HEK293 (cell line): Measurements from ENCODE around the gene KRABD2.

Source experiments
- CTCF ChIA-PET: fragments of 350-600 bp; formaldehyde crosslinking; extraction: SDS; loops from one replicate; lab custom pipeline; 2021; ENCODE audit warnings: antibody characterized with exemption; lab: Yijun Ruan, JAX
- POLR2A ChIA-PET: fragments of 300-600 bp; formaldehyde crosslinking; extraction: SDS; loops from one replicate; lab custom pipeline; 2020; ENCODE audit warnings: antibody characterized with exemption, inconsistent platforms; lab: Yijun Ruan, JAX
- H3K27ac ChIP-seq: fragments of 200-500 bp; sonication (Bioruptor generic); 2 replicates; pipeline ENCODE4 v1.5.1; 2014; ENCODE audit warnings: low read depth, low read length, control low read depth, inconsistent platforms; ENCODE audit errors: extremely low read depth
- H3K36me3 ChIP-seq, 2 experiments: fragments of 200-500 bp in 1 of 2; sonication (Bioruptor generic) in 1 of 2; 1 replicate in 1 of 2; 2 replicates in 1 of 2; pipeline ENCODE4 v1.5.1; 2014 to 2017; ENCODE audit warnings: inconsistent platforms in 2 of 2, low read length in 2 of 2; ENCODE audit not compliant: control insufficient read depth in 2 of 2, insufficient read depth in 1 of 2
- H3K4me1 ChIP-seq: fragments of 200-500 bp; sonication (Bioruptor generic); 2 replicates; pipeline ENCODE4 v1.5.1; 2014; ENCODE audit warnings: mild to moderate bottlenecking, low read length, inconsistent platforms; ENCODE audit not compliant: control insufficient read depth, insufficient read depth
- H3K4me3 ChIP-seq: 2 replicates; pipeline ENCODE4 v1.5.1; 2011; ENCODE audit warnings: low read depth, mild to moderate bottlenecking, control low read depth, low read length, moderate library complexity
- H3K9me3 ChIP-seq: fragments of 200-500 bp; sonication (Bioruptor generic); 2 replicates; pipeline ENCODE4 v1.5.1; 2014; ENCODE audit warnings: low read depth, low read length, inconsistent platforms; ENCODE audit not compliant: control insufficient read depth, insufficient read depth
- BCL11A ChIP-seq: fragments of 450-650 bp; formaldehyde crosslinking; IDR thresholded peaks from 2 replicates; pipeline ENCODE4 v1.5.1; 2016; ENCODE audit warnings: low read depth, missing biosample characterization, missing genetic modification characterization
- BCL6B ChIP-seq: fragments of 450-650 bp; formaldehyde crosslinking; IDR thresholded peaks from 2 replicates; pipeline ENCODE4 v1.5.1; 2017; ENCODE audit warnings: missing biosample characterization, missing genetic modification characterization
- GLI2 ChIP-seq: fragments of 450-650 bp; formaldehyde crosslinking; IDR thresholded peaks from 2 replicates; pipeline ENCODE4; 2017; ENCODE audit warnings: missing biosample characterization, missing genetic modification characterization, low read depth, borderline replicate concordance
- HOXA7 ChIP-seq: sonication (generic); formaldehyde crosslinking; IDR thresholded peaks from 2 replicates; pipeline ENCODE4 v1.8.1; 2022; ENCODE audit warnings: missing genetic modification reagents, borderline replicate concordance
- OSR2 ChIP-seq: fragments of 450-650 bp; formaldehyde crosslinking; IDR thresholded peaks from 2 replicates; pipeline ENCODE4 v1.5.1; 2016; ENCODE audit warnings: missing biosample characterization, missing genetic modification characterization
- TCF7L2 ChIP-seq: IDR thresholded peaks from 2 replicates; pipeline ENCODE4 v1.6.1; 2011; ENCODE audit warnings: low read depth, mild to moderate bottlenecking, inconsistent platforms, low read length, moderate library complexity, borderline replicate concordance
- ZBTB17 ChIP-seq: fragments of 450-650 bp; formaldehyde crosslinking; IDR thresholded peaks from 2 replicates; pipeline ENCODE4 v1.5.1; 2016; ENCODE audit warnings: missing biosample characterization, missing genetic modification characterization
- ZBTB6 ChIP-seq: fragments of 450-650 bp; formaldehyde crosslinking; IDR thresholded peaks from 2 replicates; pipeline ENCODE4 v1.5.1; 2017; ENCODE audit warnings: missing biosample characterization, missing genetic modification characterization
- ZFP37 ChIP-seq: fragments of 450-650 bp; formaldehyde crosslinking; IDR thresholded peaks from 2 replicates; pipeline ENCODE4 v1.5.1; 2016; ENCODE audit warnings: missing biosample characterization, missing genetic modification characterization
- ZFP69B ChIP-seq: fragments of 450-650 bp; formaldehyde crosslinking; IDR thresholded peaks from 2 replicates; pipeline ENCODE4 v1.5.1; 2016; ENCODE audit warnings: missing biosample characterization, missing genetic modification characterization
- ZNF132 ChIP-seq: fragments of 450-650 bp; formaldehyde crosslinking; IDR thresholded peaks from 2 replicates; pipeline ENCODE4 v1.5.1; 2017; ENCODE audit warnings: missing biosample characterization, missing genetic modification characterization, borderline replicate concordance
- ZNF148 ChIP-seq: fragments of 450-650 bp; formaldehyde crosslinking; IDR thresholded peaks from 2 replicates; pipeline ENCODE4 v1.5.0; 2017; ENCODE audit warnings: missing biosample characterization, missing genetic modification characterization, borderline replicate concordance
- ZNF239 ChIP-seq: fragments of 450-650 bp; formaldehyde crosslinking; IDR thresholded peaks from 2 replicates; pipeline ENCODE4 v1.5.1; 2016; ENCODE audit warnings: missing biosample characterization, missing genetic modification characterization
- ZNF404 ChIP-seq: fragments of 450-650 bp; formaldehyde crosslinking; IDR thresholded peaks from 2 replicates; pipeline ENCODE4 v1.5.1; 2017; ENCODE audit warnings: missing biosample characterization, missing genetic modification characterization
- ZNF426 ChIP-seq: fragments of 450-650 bp; formaldehyde crosslinking; IDR thresholded peaks from 2 replicates; pipeline ENCODE4 v1.5.1; 2017; ENCODE audit warnings: missing biosample characterization, missing genetic modification characterization, mild to moderate bottlenecking, inconsistent platforms, moderate library complexity
- ZNF549 ChIP-seq: fragments of 450-650 bp; IDR thresholded peaks from 2 replicates; pipeline ENCODE4 v1.5.1; 2018; ENCODE audit warnings: missing biosample characterization, missing genetic modification characterization, mild to moderate bottlenecking, inconsistent platforms, moderate library complexity
- ZNF654 ChIP-seq: fragments of 450-650 bp; formaldehyde crosslinking; IDR thresholded peaks from 2 replicates; pipeline ENCODE4 v1.5.1; 2016; ENCODE audit warnings: low read depth, missing biosample characterization, missing genetic modification characterization
- ZNF776 ChIP-seq: fragments of 450-650 bp; formaldehyde crosslinking; IDR thresholded peaks from 2 replicates; pipeline ENCODE4 v1.5.0; 2017; ENCODE audit warnings: missing biosample characterization, missing genetic modification characterization, borderline replicate concordance
- ZSCAN5A ChIP-seq: fragments of 450-650 bp; formaldehyde crosslinking; IDR thresholded peaks from 2 replicates; pipeline ENCODE4 v1.5.1; 2016; ENCODE audit warnings: missing biosample characterization, missing genetic modification characterization
- TF ChIP-seq, protein P1 (sequence below): fragments of 450-650 bp; formaldehyde crosslinking; IDR thresholded peaks from 2 replicates; pipeline ENCODE4 v1.5.1; 2016; ENCODE audit warnings: missing biosample characterization, missing genetic modification characterization, borderline replicate concordance

KRABD2 gene

GRCh38 chr17:8332688-8333087 is 43.8 kb downstream of the KRABD2 start:
- no peaks in the 10 kb centered on the region for H3K4me1 ChIP-seq
- H3K36me3 ChIP-seq, result no peaks in the 10 kb centered on the region
- H3K4me3 ChIP-seq, result no peak overlapping the region
- ChIA-PET CTCF (interaction anchor here (0.9 to 2.4 kb wide), 2 partner anchors 9 to 32 kb away, joined by 4 to 6 read pairs; no protein-coding TSS in a partner anchor), POLR2A (no interaction called here)
- no peak overlapping the region for H3K27ac ChIP-seq
- no peaks in the 10 kb centered on the region; the same call in 1 of the 2 replicates for H3K9me3 ChIP-seq
- TF ChIP-seq, protein P1, sequence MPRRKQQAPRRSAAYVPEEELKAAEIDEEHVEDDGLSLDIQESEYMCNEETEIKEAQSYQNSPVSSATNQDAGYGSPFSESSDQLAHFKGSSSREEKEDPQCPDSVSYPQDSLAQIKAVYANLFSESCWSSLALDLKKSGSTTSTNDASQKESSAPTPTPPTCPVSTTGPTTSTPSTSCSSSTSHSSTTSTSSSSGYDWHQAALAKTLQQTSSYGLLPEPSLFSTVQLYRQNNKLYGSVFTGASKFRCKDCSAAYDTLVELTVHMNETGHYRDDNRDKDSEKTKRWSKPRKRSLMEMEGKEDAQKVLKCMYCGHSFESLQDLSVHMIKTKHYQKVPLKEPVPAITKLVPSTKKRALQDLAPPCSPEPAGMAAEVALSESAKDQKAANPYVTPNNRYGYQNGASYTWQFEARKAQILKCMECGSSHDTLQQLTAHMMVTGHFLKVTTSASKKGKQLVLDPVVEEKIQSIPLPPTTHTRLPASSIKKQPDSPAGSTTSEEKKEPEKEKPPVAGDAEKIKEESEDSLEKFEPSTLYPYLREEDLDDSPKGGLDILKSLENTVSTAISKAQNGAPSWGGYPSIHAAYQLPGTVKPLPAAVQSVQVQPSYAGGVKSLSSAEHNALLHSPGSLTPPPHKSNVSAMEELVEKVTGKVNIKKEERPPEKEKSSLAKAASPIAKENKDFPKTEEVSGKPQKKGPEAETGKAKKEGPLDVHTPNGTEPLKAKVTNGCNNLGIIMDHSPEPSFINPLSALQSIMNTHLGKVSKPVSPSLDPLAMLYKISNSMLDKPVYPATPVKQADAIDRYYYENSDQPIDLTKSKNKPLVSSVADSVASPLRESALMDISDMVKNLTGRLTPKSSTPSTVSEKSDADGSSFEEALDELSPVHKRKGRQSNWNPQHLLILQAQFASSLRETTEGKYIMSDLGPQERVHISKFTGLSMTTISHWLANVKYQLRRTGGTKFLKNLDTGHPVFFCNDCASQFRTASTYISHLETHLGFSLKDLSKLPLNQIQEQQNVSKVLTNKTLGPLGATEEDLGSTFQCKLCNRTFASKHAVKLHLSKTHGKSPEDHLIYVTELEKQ (tag by site-specific recombination), result no peak
- TF ChIP-seq ZBTB6, result no peak
- no peak for TF ChIP-seq ZFP69B (tag by site-specific recombination)
- no peak for TF ChIP-seq HOXA7 (CRISPR knock-in tag)
- TF ChIP-seq BCL11A (tag by site-specific recombination), result no peak
- TF ChIP-seq ZNF239, result no peak
- no peak for TF ChIP-seq ZBTB17 (tag by site-specific recombination)
- TF ChIP-seq ZNF549, result no peak
- no peak for TF ChIP-seq GLI2
- no peak for TF ChIP-seq ZNF148 (tag by site-specific recombination)
- TF ChIP-seq ZSCAN5A (tag by site-specific recombination), result no peak
- TF ChIP-seq OSR2 (tag by site-specific recombination), result no peak
- TF ChIP-seq ZNF132 (tag by site-specific recombination), result no peak
- TF ChIP-seq ZNF776 (tag by site-specific recombination), result no peak
- TF ChIP-seq ZNF654, result no peak
- TF ChIP-seq ZFP37 (tag by site-specific recombination), result no peak
- TF ChIP-seq ZNF404 (tag by site-specific recombination), result no peak
- no peak for TF ChIP-seq TCF7L2
- TF ChIP-seq ZNF426 (tag by site-specific recombination), result no peak
- TF ChIP-seq BCL6B (tag by site-specific recombination), result no peak
